T-helper 2 cell treated with Interferon-gamma antibody and Interleukin-4, amounts not matched to agents 100 ng/mL and 5 ng/mL, for 36 hours (primary cell): Measurements from ENCODE around the gene TRAPPC6A. TPM values are rescaled to one million over a fixed set of nuclear protein-coding genes. Genes with fewer than 3 reads are reported as not detected.

Source experiments
- intact Hi-C: fragments of 100-400 bp; cut with micrococcal nuclease; formaldehyde crosslinking; loops from one replicate; pipeline ENCODE4 v1.15.1; 2023
- total RNA-seq: library from RNA; stranded (reverse); gene quantifications from 2 replicates; pipeline ENCODE4 v1.2.3, GENCODE V29; 2022

TRAPPC6A gene
- total RNA-seq, 1 donor from 2014 or later, result 58.4 TPM

- intact Hi-C loops, result no loop called here
These were observed 27.9 kb downstream of the TRAPPC6A start for GRCh38 chr19:45150180-45150579.

- intact Hi-C loops, result no loop called here
These were observed 28.9 kb downstream of the TRAPPC6A start for GRCh38 chr19:45149129-45149528.

GRCh38 chr19:45147835-45148676, 30.0 kb downstream of the TRAPPC6A start:
- intact Hi-C loops, result no loop called here

- intact Hi-C loops, result no loop called here
These were observed 31.3 kb downstream of the TRAPPC6A start for GRCh38 chr19:45146741-45147205.

- intact Hi-C loops, result no loop called here
These were observed 31.8 kb downstream of the TRAPPC6A start for GRCh38 chr19:45146251-45146650.

- intact Hi-C loops, result no loop called here
These were observed 32.5 kb downstream of the TRAPPC6A start for GRCh38 chr19:45145270-45146189.

- intact Hi-C loops, result no loop called here
These were observed 33.4 kb downstream of the TRAPPC6A start for GRCh38 chr19:45144431-45145269.

- intact Hi-C loops, result no loop called here
These were observed 35.3 kb downstream of the TRAPPC6A start for GRCh38 chr19:45142726-45143110.

GRCh38 chr19:45142016-45142725, 35.9 kb downstream of the TRAPPC6A start:
- intact Hi-C loops, result no loop called here

- intact Hi-C loops, result no loop called here
These were observed 36.7 kb downstream of the TRAPPC6A start for GRCh38 chr19:45141203-45141900.

GRCh38 chr19:45140533-45140932, 37.5 kb downstream of the TRAPPC6A start:
- intact Hi-C loops, result no loop called here

- intact Hi-C loops, result no loop called here
These were observed 37.9 kb downstream of the TRAPPC6A start for GRCh38 chr19:45140144-45140503.

- intact Hi-C loops, result no loop called here
These were observed 38.5 kb downstream of the TRAPPC6A start for GRCh38 chr19:45139286-45140143.

GRCh38 chr19:45138303-45138751, 39.7 kb downstream of the TRAPPC6A start:
- intact Hi-C loops, result no loop called here

GRCh38 chr19:45137179-45137761, 40.8 kb downstream of the TRAPPC6A start:
- intact Hi-C loops, result no loop called here

GRCh38 chr19:45136507-45137178, 41.4 kb downstream of the TRAPPC6A start:
- intact Hi-C loops, result no loop called here

GRCh38 chr19:45135176-45135885, 42.7 kb downstream of the TRAPPC6A start:
- intact Hi-C loops, result no loop called here
